PC-9 (cell line): ENCODE measurements around the gene BMPR2.

Source experiments
- EZH2 ChIP-seq: fragments of 200-600 bp; sonication (generic); IDR thresholded peaks from 2 replicates; pipeline ENCODE4 v1.8.0; 2017; ENCODE audit warnings: antibody characterized with exemption, low read depth
- TF ChIP-seq, protein P1 (sequence below): fragments of 200-600 bp; sonication (generic); conservative IDR thresholded peaks from 2 replicates; pipeline ENCODE4 v1.6.1; 2017; ENCODE audit warnings: mixed run types, antibody characterized with exemption, mild to moderate bottlenecking, moderate library complexity

DNA sequence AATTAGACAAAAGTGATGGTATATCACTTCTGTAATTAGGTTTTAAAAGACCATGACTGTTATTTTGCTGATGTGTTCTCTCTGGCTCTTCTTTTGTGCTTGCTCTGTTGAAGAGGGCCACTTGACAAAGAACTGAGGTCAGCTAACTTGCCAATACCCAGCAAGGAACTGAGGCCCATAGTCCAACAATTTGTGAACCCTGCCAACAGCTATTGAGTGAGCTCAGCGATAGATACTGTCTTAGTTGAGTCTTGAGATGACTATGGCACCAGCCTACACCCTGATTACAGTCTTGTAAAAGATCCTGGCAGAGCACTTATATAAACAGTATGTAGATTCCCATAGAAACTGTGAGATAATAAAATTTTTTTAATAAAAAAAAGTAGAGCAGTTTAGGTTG lies 103.0 kb downstream of the BMPR2 start:
- TF ChIP-seq, protein P1, sequence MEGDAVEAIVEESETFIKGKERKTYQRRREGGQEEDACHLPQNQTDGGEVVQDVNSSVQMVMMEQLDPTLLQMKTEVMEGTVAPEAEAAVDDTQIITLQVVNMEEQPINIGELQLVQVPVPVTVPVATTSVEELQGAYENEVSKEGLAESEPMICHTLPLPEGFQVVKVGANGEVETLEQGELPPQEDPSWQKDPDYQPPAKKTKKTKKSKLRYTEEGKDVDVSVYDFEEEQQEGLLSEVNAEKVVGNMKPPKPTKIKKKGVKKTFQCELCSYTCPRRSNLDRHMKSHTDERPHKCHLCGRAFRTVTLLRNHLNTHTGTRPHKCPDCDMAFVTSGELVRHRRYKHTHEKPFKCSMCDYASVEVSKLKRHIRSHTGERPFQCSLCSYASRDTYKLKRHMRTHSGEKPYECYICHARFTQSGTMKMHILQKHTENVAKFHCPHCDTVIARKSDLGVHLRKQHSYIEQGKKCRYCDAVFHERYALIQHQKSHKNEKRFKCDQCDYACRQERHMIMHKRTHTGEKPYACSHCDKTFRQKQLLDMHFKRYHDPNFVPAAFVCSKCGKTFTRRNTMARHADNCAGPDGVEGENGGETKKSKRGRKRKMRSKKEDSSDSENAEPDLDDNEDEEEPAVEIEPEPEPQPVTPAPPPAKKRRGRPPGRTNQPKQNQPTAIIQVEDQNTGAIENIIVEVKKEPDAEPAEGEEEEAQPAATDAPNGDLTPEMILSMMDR, result no peak
- TF ChIP-seq EZH2, result no peak
